H1 (cell line): ENCODE data around the gene TNNT1. TPM values are rescaled to one million over a fixed set of nuclear protein-coding genes. Genes with fewer than 3 reads are reported as not detected.

Experiments used
- CBX8 ChIP-seq: fragments of 300-800, 300-1000 bp; sonication (generic); IDR thresholded peaks from 2 replicates; pipeline ENCODE4 v1.7.1; 2016; ENCODE audit warnings: low read depth, low read length, borderline replicate concordance
- CHD2 ChIP-seq: IDR thresholded peaks from 2 replicates; pipeline ENCODE4 v1.6.1; 2012; ENCODE audit warnings: low read length, improper control_type of control experiment
- CTBP2 ChIP-seq: IDR thresholded peaks from 2 replicates; pipeline ENCODE4 v1.7.0; 2011; ENCODE audit warnings: borderline replicate concordance, mild to moderate bottlenecking, moderate library complexity, mixed read lengths, low read length; ENCODE audit not compliant: insufficient read depth, insufficient read length
- EGR1 ChIP-seq: IDR thresholded peaks from 2 replicates; pipeline ENCODE4 v1.6.1; 2011; ENCODE audit warnings: low read depth, low read length, borderline replicate concordance
- EZH2 ChIP-seq: fragments of 200-600 bp; sonication (generic); IDR thresholded peaks from 2 replicates; pipeline ENCODE4 v1.7.1; 2012; ENCODE audit warnings: low read depth, mild to moderate bottlenecking, moderate library complexity, low read length, inconsistent platforms; ENCODE audit not compliant: severe bottlenecking
- GABPA ChIP-seq: IDR thresholded peaks from 2 replicates; pipeline ENCODE4 v1.6.1; 2011; ENCODE audit warnings: mild to moderate bottlenecking, low read length, moderate library complexity, borderline replicate concordance; ENCODE audit not compliant: insufficient read depth
- KDM4A ChIP-seq: IDR thresholded peaks from one replicate; pipeline ENCODE4 v1.7.1; 2012; ENCODE audit warnings: low read depth, mild to moderate bottlenecking, moderate library complexity, low read length, inconsistent platforms; ENCODE audit not compliant: severe bottlenecking
- SIRT6 ChIP-seq: IDR thresholded peaks from one replicate; pipeline ENCODE4 v1.7.1; 2012; ENCODE audit warnings: low read length, inconsistent platforms
- SP4 ChIP-seq: IDR thresholded peaks from 2 replicates; pipeline ENCODE4 v1.6.1; 2012; ENCODE audit warnings: low read length, inconsistent platforms
- TAF1 ChIP-seq: IDR thresholded peaks from 2 replicates; pipeline ENCODE4 v1.6.1; 2011; ENCODE audit warnings: mild to moderate bottlenecking, low read depth, low read length
- polyA plus RNA-seq, 7 experiments: library from polyadenylated mRNA; depleted of rRNA in 3 of 7; stranded (reverse) in 5 of 7; unstranded in 2 of 7; fragments of >200 nt in 5 of 7; fragments of 200-250 nt in 2 of 7; gene quantifications; 1 replicate in 5 of 7; 2 replicates in 1 of 7; 4 replicates in 1 of 7; pipeline versions ENCODE4 v1.2.1 to v1.2.3, GENCODE V29; 2011 to 2013; ENCODE audit warnings: missing spikeins in 2 of 7, mixed read lengths in 2 of 7
- total RNA-seq: library from RNA; stranded (reverse); fragmentation: NEBNext Ultra II Directional; extraction: Animal tissue kit (Norgen Biotek cat#: 25700); gene quantifications from 2 replicates; pipeline ENCODE4 v1.2.1, GENCODE V29; 2021
- TF ChIP-seq, protein P1 (sequence below): fragments of 300-600 bp; sonication (generic); IDR thresholded peaks from 2 replicates; pipeline ENCODE4 v1.7.1; 2012; ENCODE audit warnings: low read length, moderate library complexity, mild to moderate bottlenecking, inconsistent platforms; ENCODE audit not compliant: insufficient replicate concordance
- TF ChIP-seq, protein P2 (sequence below): IDR thresholded peaks from 2 replicates; pipeline ENCODE4 v1.6.1; 2012; ENCODE audit warnings: inconsistent platforms

Gene TNNT1
- total and polyA plus RNA-seq, 2 of the 8 experiments (the other 6 are each of a cell fraction or from before 2014, with no cell fraction given) = 69.6 to 107 TPM

DNA sequence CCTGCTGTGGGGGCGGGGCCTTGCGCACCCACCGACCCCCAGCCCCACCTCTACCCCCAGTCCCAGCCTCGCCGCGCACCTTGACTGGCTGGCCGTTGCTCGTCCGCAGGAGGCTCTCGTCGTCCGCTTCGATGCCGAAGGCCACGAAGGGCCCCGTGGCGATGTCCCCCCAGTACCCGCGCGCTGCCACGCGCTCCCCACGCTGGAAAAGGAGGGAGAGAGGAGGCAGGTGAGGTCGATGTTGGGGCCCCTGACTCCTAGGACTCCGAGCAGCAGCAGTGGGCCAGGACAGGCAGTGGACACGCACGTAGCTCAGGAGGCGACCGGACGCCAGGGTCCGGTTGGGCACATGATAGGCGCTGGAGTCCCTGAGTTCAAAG, 12.0 kb upstream of the TNNT1 start (continued):
- TF ChIP-seq TAF1 (0 out of 2 replicates have a peak, but pooled peaks have one; percentile 24), SP4 (no peak), GABPA (no peak), EGR1 (no peak), CTBP2 (no peak), EZH2 (no peak), SIRT6 (no peak), KDM4A (peak; percentile 83), CBX8 (no peak), CHD2 (no peak)
- TF ChIP-seq, protein P1, sequence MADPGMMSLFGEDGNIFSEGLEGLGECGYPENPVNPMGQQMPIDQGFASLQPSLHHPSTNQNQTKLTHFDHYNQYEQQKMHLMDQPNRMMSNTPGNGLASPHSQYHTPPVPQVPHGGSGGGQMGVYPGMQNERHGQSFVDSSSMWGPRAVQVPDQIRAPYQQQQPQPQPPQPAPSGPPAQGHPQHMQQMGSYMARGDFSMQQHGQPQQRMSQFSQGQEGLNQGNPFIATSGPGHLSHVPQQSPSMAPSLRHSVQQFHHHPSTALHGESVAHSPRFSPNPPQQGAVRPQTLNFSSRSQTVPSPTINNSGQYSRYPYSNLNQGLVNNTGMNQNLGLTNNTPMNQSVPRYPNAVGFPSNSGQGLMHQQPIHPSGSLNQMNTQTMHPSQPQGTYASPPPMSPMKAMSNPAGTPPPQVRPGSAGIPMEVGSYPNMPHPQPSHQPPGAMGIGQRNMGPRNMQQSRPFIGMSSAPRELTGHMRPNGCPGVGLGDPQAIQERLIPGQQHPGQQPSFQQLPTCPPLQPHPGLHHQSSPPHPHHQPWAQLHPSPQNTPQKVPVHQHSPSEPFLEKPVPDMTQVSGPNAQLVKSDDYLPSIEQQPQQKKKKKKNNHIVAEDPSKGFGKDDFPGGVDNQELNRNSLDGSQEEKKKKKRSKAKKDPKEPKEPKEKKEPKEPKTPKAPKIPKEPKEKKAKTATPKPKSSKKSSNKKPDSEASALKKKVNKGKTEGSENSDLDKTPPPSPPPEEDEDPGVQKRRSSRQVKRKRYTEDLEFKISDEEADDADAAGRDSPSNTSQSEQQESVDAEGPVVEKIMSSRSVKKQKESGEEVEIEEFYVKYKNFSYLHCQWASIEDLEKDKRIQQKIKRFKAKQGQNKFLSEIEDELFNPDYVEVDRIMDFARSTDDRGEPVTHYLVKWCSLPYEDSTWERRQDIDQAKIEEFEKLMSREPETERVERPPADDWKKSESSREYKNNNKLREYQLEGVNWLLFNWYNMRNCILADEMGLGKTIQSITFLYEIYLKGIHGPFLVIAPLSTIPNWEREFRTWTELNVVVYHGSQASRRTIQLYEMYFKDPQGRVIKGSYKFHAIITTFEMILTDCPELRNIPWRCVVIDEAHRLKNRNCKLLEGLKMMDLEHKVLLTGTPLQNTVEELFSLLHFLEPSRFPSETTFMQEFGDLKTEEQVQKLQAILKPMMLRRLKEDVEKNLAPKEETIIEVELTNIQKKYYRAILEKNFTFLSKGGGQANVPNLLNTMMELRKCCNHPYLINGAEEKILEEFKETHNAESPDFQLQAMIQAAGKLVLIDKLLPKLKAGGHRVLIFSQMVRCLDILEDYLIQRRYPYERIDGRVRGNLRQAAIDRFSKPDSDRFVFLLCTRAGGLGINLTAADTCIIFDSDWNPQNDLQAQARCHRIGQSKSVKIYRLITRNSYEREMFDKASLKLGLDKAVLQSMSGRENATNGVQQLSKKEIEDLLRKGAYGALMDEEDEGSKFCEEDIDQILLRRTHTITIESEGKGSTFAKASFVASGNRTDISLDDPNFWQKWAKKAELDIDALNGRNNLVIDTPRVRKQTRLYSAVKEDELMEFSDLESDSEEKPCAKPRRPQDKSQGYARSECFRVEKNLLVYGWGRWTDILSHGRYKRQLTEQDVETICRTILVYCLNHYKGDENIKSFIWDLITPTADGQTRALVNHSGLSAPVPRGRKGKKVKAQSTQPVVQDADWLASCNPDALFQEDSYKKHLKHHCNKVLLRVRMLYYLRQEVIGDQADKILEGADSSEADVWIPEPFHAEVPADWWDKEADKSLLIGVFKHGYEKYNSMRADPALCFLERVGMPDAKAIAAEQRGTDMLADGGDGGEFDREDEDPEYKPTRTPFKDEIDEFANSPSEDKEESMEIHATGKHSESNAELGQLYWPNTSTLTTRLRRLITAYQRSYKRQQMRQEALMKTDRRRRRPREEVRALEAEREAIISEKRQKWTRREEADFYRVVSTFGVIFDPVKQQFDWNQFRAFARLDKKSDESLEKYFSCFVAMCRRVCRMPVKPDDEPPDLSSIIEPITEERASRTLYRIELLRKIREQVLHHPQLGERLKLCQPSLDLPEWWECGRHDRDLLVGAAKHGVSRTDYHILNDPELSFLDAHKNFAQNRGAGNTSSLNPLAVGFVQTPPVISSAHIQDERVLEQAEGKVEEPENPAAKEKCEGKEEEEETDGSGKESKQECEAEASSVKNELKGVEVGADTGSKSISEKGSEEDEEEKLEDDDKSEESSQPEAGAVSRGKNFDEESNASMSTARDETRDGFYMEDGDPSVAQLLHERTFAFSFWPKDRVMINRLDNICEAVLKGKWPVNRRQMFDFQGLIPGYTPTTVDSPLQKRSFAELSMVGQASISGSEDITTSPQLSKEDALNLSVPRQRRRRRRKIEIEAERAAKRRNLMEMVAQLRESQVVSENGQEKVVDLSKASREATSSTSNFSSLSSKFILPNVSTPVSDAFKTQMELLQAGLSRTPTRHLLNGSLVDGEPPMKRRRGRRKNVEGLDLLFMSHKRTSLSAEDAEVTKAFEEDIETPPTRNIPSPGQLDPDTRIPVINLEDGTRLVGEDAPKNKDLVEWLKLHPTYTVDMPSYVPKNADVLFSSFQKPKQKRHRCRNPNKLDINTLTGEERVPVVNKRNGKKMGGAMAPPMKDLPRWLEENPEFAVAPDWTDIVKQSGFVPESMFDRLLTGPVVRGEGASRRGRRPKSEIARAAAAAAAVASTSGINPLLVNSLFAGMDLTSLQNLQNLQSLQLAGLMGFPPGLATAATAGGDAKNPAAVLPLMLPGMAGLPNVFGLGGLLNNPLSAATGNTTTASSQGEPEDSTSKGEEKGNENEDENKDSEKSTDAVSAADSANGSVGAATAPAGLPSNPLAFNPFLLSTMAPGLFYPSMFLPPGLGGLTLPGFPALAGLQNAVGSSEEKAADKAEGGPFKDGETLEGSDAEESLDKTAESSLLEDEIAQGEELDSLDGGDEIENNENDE = no peak
- TF ChIP-seq, protein P2, sequence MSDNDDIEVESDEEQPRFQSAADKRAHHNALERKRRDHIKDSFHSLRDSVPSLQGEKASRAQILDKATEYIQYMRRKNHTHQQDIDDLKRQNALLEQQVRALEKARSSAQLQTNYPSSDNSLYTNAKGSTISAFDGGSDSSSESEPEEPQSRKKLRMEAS = peak; percentile 66; the same call in 1 of the 2 replicates
